Activated CD8-positive, alpha-beta T cell treated with anti-CD3 and anti-CD28 coated beads for 36 hours (primary cell): ENCODE measurements around the gene SS18L1. TPM values are rescaled to one million over a fixed set of nuclear protein-coding genes. Genes with fewer than 3 reads are reported as not detected.

Experiments used
- ATAC-seq: fragments of 200-7000 bp; cut with Tn5 transposase; one replicate; pipeline ENCODE4 v1.10.0; 2021; ENCODE audit warnings: mild to moderate bottlenecking, moderate library complexity
- CTCF ChIA-PET: fragments of 350-600 bp; sonication (Branson Sonifier 250); formaldehyde crosslinking; loops from one replicate; lab custom pipeline; 2021; ENCODE audit warnings: antibody characterized with exemption; lab: Charles Lee
- POLR2A ChIA-PET: fragments of 350-600 bp; sonication (Branson Sonifier 250); formaldehyde crosslinking; loops from one replicate; lab custom pipeline; 2021; ENCODE audit warnings: antibody characterized with exemption; lab: Charles Lee
- DNase-seq: peaks from one replicate; pipeline ENCODE4 v3.0.0-alpha.2; 2020
- H3K27ac Mint-ChIP-seq: one replicate; pipeline ENCODE4 v1.8.0; 2021; ENCODE audit warnings: mild to moderate bottlenecking, mixed read lengths
- H3K27me3 Mint-ChIP-seq: one replicate; pipeline ENCODE4 v1.8.0; 2021; ENCODE audit warnings: mixed read lengths
- H3K36me3 Mint-ChIP-seq: one replicate; pipeline ENCODE4 v1.8.0; 2021; ENCODE audit warnings: low read depth, mixed read lengths
- H3K4me1 Mint-ChIP-seq: one replicate; pipeline ENCODE4 v1.8.0; 2021; ENCODE audit warnings: low read depth, mixed read lengths
- H3K4me3 Mint-ChIP-seq: one replicate; pipeline ENCODE4 v1.8.0; 2021; ENCODE audit warnings: mild to moderate bottlenecking, moderate library complexity, mixed read lengths
- H3K9me3 Mint-ChIP-seq: one replicate; pipeline ENCODE4 v1.8.0; 2021; ENCODE audit warnings: mixed read lengths
- CTCF ChIP-seq: fragments of 200-600 bp; IDR thresholded peaks from one replicate; pipeline ENCODE4 v1.8.0; 2022; ENCODE audit warnings: antibody characterized with exemption, mild to moderate bottlenecking
- intact Hi-C: fragments of 100-400 bp; cut with micrococcal nuclease; formaldehyde crosslinking; loops from one replicate; pipeline ENCODE4 v1.10.0; 2022
- total RNA-seq, 2 experiments: library from RNA; stranded (reverse); gene quantifications; one replicate each; pipeline ENCODE4 v1.2.3, GENCODE V29; 2021

Gene SS18L1
- total RNA-seq, 2 experiments from 2014 or later, result 15.3 to 16.1 TPM

DNA sequence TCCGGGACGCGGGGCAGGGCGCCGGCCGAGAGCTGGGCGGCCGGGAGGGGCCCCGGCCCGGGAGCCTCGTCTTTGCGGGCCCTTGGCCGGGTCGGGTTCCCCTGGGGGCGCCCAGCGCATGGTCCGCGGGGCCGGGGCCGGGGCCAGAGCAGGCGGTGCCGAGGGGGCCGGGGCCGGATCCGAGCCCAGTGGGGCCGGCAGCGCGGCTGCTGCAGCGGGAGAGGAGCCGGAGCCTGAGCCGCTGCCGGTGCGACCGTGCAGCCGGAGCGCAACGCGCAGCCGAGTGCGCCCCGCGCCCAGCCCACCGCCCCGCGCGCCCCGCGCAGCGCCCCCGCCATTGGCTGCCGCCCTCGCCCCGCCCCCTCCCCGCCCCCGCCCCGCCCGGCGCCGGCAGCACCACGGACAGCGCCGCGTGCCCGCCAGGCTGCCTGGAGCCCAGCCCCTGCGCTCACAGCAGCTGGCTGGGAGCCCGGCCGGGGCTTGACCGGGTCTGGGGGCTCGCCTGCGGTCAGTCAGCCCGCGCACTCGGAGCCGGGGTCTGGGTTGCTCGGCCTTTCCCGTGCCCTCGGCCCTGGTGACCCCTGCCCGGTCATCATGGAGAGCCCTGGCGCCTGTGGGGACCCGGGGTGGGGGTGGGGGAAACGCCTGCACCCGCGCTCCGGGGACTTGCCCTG is 76.6 kb downstream of the SS18L1 start, which contains the start of gene HRH3:
HRH3 (minus strand) TSS at position 287 of the 674 bp plus-strand sequence. CDS start 308 bp downstream, outside the sequence.
- no peaks in the 10 kb centered on the region for H3K36me3 Mint-ChIP-seq
- H3K4me1 Mint-ChIP-seq, result no peaks in the 10 kb centered on the region
- no peak for TF ChIP-seq CTCF
- CTCF ChIA-PET, result no interaction called here
- H3K27me3 Mint-ChIP-seq, result peaks cover 40% of the 10 kb centered on the region
- no peak within 1 kb of the TSS for H3K4me3 Mint-ChIP-seq
- no peak within 1 kb of the TSS for H3K27ac Mint-ChIP-seq
- DNase-seq (no peak), ATAC-seq (peak; percentile 76)
- POLR2A ChIA-PET, result no interaction called here
- intact Hi-C loops, result no loop called here
- no peaks in the 10 kb centered on the region for H3K9me3 Mint-ChIP-seq

DNA sequence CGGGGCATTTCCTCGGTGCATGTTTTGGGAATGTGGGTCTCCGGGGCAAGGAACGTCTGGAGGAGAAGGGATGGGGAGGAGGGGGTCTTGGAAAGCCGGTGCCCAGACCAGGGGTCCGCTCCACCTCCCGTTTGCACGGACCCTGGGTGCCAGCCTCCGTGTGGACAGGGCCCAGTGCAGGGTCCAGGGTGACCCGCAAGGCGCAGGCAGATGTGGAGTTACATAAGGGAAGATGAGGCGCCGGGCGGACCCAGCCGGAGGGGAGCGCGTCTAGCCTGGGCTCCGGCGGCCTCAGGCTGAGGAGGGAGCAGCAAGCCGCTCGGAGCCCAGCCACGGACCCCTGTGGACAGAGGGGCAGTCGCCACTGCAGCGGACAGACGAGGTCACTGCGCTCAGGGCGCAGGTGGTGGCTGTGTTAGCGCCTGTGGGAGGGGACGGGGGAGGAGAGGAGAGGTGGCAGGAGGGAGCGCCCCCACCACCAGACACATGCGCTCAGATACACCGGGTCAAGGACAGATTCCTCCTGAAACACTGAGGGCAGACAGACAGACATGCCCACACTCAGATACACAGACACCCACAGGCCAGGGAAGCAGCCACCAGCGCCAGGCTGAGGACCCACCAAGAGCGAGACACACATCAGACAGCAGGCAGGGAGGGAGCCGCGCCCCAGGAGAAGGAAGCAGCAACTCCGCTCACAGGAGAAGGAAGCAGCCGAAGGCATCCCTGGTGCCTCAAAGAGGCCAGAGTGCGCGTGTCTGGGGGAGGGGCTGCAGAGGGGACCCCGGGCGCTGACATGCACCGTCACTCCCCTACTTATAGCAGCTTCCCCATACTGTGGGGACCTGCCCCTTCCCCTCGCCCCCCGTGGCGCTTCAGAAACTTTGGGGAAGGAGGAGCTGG is 77.3 kb downstream of the SS18L1 start:
- intact Hi-C loops, result no loop called here
- no peak for ATAC-seq
- Mint-ChIP-seq H3K27me3 (peaks cover 42% of the 10 kb centered on the region), H3K4me3 (no peak overlapping the region), H3K9me3 (no peaks in the 10 kb centered on the region), H3K36me3 (no peaks in the 10 kb centered on the region), H3K4me1 (no peaks in the 10 kb centered on the region), H3K27ac (no peak overlapping the region)
- POLR2A ChIA-PET, result no interaction called here
- no peak for DNase-seq
- TF ChIP-seq CTCF, result no peak
- CTCF ChIA-PET, result no interaction called here

DNA sequence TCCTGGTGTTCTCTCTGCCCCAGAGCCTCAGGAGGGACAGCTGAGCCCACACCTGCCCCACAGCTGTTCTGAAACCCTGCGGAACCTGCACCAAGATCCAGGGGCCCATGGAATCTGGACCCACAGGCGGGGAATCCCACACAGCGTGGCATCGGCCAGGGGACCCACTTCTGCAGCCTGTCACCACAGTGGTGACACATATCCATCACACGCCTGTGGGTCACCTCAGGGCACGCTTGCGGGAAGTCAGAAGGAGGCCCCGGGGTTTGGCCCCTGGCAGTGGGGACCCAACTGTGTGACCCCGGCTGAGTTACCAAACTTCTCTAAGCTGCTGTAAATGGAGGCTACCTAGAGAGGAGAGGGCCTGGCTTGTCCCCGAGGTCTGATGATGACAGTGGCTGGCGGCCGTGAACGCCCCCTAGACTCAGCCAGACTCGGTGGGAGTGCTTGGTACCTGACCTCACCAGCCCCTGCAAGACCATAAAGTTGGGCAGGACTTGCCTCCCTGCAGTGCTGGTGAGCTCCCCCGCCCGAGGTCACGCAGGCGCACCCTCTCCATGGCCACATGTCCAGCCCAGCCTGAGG is 78.8 kb downstream of the SS18L1 start:
- Mint-ChIP-seq H3K4me3 (no peak overlapping the region), H3K27me3 (peaks cover 42% of the 10 kb centered on the region), H3K36me3 (no peaks in the 10 kb centered on the region), H3K4me1 (no peaks in the 10 kb centered on the region), H3K27ac (no peak overlapping the region), H3K9me3 (no peaks in the 10 kb centered on the region)
- intact Hi-C loops, result no loop called here
- POLR2A ChIA-PET, result no interaction called here
- DNase-seq (no peak), ATAC-seq (no peak)
- CTCF ChIA-PET, result no interaction called here
- no peak for TF ChIP-seq CTCF

GRCh38 chr20:62222972-62223371 is 79.4 kb downstream of the SS18L1 start:
- DNase-seq (no peak), ATAC-seq (no peak)
- no peaks in the 10 kb centered on the region for H3K4me1 Mint-ChIP-seq
- intact Hi-C loops, result no loop called here
- H3K27me3 Mint-ChIP-seq, result peaks cover 40% of the 10 kb centered on the region
- CTCF ChIA-PET, result no interaction called here
- no peak overlapping the region for H3K27ac Mint-ChIP-seq
- POLR2A ChIA-PET, result no interaction called here
- H3K36me3 Mint-ChIP-seq, result no peaks in the 10 kb centered on the region
- H3K4me3 Mint-ChIP-seq, result no peak overlapping the region
- no peaks in the 10 kb centered on the region for H3K9me3 Mint-ChIP-seq
- TF ChIP-seq CTCF, result no peak

GRCh38 chr20:62223571-62223970 is 80.0 kb downstream of the SS18L1 start:
- Mint-ChIP-seq H3K9me3 (no peaks in the 10 kb centered on the region), H3K27me3 (peaks cover 36% of the 10 kb centered on the region)
- intact Hi-C loops, result no loop called here

More at GRCh38 chr20:62223571-62223970, 80.0 kb downstream of the SS18L1 start:
- ATAC-seq, result no peak
- Mint-ChIP-seq H3K4me1 (no peaks in the 10 kb centered on the region), H3K4me3 (no peak overlapping the region), H3K27ac (no peak overlapping the region), H3K36me3 (no peaks in the 10 kb centered on the region)
- no peak for DNase-seq
- no peak for TF ChIP-seq CTCF
- ChIA-PET POLR2A (no interaction called here), CTCF (no interaction called here)
